Mesendoderm (in vitro differentiated cells): ENCODE measurements around the gene LAMA3.
"Not testable (repeated sequence)": the region's sequence is repeated elsewhere in the genome, so short reads cannot be mapped to it uniquely, and the experiment has no call there.

Source experiments
- DNase-seq: peaks from one replicate; pipeline ENCODE4 v3.0.0; 2013
- H2AK5ac ChIP-seq: 2 replicates; pipeline ENCODE4 v1.6.1; 2013; ENCODE audit warnings: low read length, inconsistent platforms
- H2BK120ac ChIP-seq: 2 replicates; pipeline ENCODE4 v1.6.1; 2013; ENCODE audit warnings: low read depth, mild to moderate bottlenecking, low read length, moderate library complexity, mixed read lengths
- H2BK15ac ChIP-seq: replicated peaks from 2 replicates; pipeline ENCODE4 v1.6.1; 2013; ENCODE audit warnings: low read depth, mild to moderate bottlenecking, moderate library complexity
- H2BK5ac ChIP-seq: 2 replicates; pipeline ENCODE4 v1.6.1; 2013; ENCODE audit warnings: low read length, inconsistent platforms
- H3K18ac ChIP-seq: 2 replicates; pipeline ENCODE4 v1.6.1; 2013; ENCODE audit warnings: mild to moderate bottlenecking, low read length, mixed read lengths
- H3K23ac ChIP-seq: one replicate; pipeline ENCODE4 v1.6.1; 2013; ENCODE audit warnings: low read length
- H3K27ac ChIP-seq: 2 replicates; pipeline ENCODE4 v1.5.1; 2013; ENCODE audit warnings: low read depth, mild to moderate bottlenecking, inconsistent platforms, low read length, moderate library complexity
- H3K27me3 ChIP-seq: 2 replicates; pipeline ENCODE4 v1.6.1; 2013; ENCODE audit warnings: low read length, control low read depth, mild to moderate bottlenecking, inconsistent platforms; ENCODE audit not compliant: insufficient read depth, poor library complexity
- H3K36me3 ChIP-seq: 2 replicates; pipeline ENCODE4 v1.6.1; 2013; ENCODE audit warnings: low read length, inconsistent platforms; ENCODE audit not compliant: control insufficient read depth, insufficient read depth
- H3K4ac ChIP-seq: one replicate; pipeline ENCODE4 v1.6.1; 2013; ENCODE audit warnings: low read depth, mild to moderate bottlenecking, low read length, moderate library complexity
- H3K4me1 ChIP-seq: 2 replicates; pipeline ENCODE4 v1.6.1; 2013; ENCODE audit warnings: low read depth, low read length, inconsistent platforms; ENCODE audit not compliant: control insufficient read depth
- H3K4me2 ChIP-seq: 2 replicates; pipeline ENCODE4 v1.6.1; 2013; ENCODE audit warnings: low read length
- H3K4me3 ChIP-seq: 2 replicates; pipeline ENCODE4 v1.5.1; 2013; ENCODE audit warnings: mild to moderate bottlenecking, low read length
- H3K56ac ChIP-seq: one replicate; pipeline ENCODE4 v1.6.1; 2013; ENCODE audit warnings: low read length
- H3K79me1 ChIP-seq: 2 replicates; pipeline ENCODE4 v1.6.1; 2013; ENCODE audit warnings: low read length, inconsistent platforms
- H3K79me2 ChIP-seq: 2 replicates; pipeline ENCODE4 v1.6.1; 2013; ENCODE audit warnings: mild to moderate bottlenecking, low read length; ENCODE audit not compliant: control insufficient read depth, insufficient read depth
- H3K9ac ChIP-seq: 2 replicates; pipeline ENCODE4 v1.6.1; 2013; ENCODE audit warnings: low read length, inconsistent platforms
- H4K5ac ChIP-seq: one replicate; pipeline ENCODE4 v1.6.1; 2013; ENCODE audit warnings: low read length
- H4K8ac ChIP-seq: one replicate; pipeline ENCODE4 v1.6.1; 2013; ENCODE audit warnings: low read depth, mild to moderate bottlenecking, control low read depth, low read length, moderate library complexity
- WGBS: extraction: QIAGEN DNeasy Blood & Tissue Kit; methylation state at CpG from one replicate; pipeline ENCODE4 v1.1.7; 2013; ENCODE audit warnings: low lambda C conversion rate, missing lambda C conversion rate; ENCODE audit not compliant: insufficient coverage; ENCODE audit errors: extremely low coverage; 5-methylcytosine and 5-hydroxymethylcytosine counted together

Gene LAMA3

GRCh38 chr18:23735021-23735464 is 45.8 kb downstream of the LAMA3 start:
- no peak overlapping the region for H3K4me2 ChIP-seq
- H3K4me1 ChIP-seq, result no peaks in the 10 kb centered on the region
- H3K36me3 ChIP-seq, result no peaks in the 10 kb centered on the region
- no peak overlapping the region for H3K4me3 ChIP-seq
- no peak overlapping the region for H3K9ac ChIP-seq
- H3K79me2 ChIP-seq, result no peaks in the 10 kb centered on the region
- H3K18ac ChIP-seq, result no peak overlapping the region
- no peak overlapping the region for H3K4ac ChIP-seq
- no peaks in the 10 kb centered on the region for H3K79me1 ChIP-seq
- no peak for DNase-seq
- H3K23ac ChIP-seq, result no peak overlapping the region
- no peaks in the 10 kb centered on the region for H3K27me3 ChIP-seq
- no peak overlapping the region for H3K27ac ChIP-seq
- no peak overlapping the region for H2BK5ac ChIP-seq
- no peak overlapping the region for H2AK5ac ChIP-seq
- no peak overlapping the region for H4K5ac ChIP-seq
- no peak overlapping the region for H4K8ac ChIP-seq
- no peak overlapping the region for H2BK120ac ChIP-seq
- H2BK15ac ChIP-seq, result no peak overlapping the region
- WGBS, result no CpG with 5 or more reads among the region's 6 CpGs
- H3K56ac ChIP-seq, result no peak overlapping the region

- Histone ChIP-seq H2BK120ac (no peak overlapping the region), H3K36me3 (no peaks in the 10 kb centered on the region), H3K27me3 (no peaks in the 10 kb centered on the region), H4K8ac (no peak overlapping the region), H3K4me1 (no peaks in the 10 kb centered on the region), H2AK5ac (no peak overlapping the region), H2BK15ac (no peak overlapping the region), H3K56ac (no peak overlapping the region), H3K79me2 (no peaks in the 10 kb centered on the region), H3K4me3 (no peak overlapping the region), H3K9ac (no peak overlapping the region), H3K23ac (no peak overlapping the region), H3K27ac (no peak overlapping the region), H3K4me2 (no peak overlapping the region), H3K79me1 (no peaks in the 10 kb centered on the region), H4K5ac (no peak overlapping the region), H3K18ac (no peak overlapping the region), H3K4ac (no peak overlapping the region), H2BK5ac (no peak overlapping the region)
- no CpG with 5 or more reads among the region's 9 CpGs for WGBS
- DNase-seq, result no peak
Measured at GRCh38 chr18:23737578-23737977, 48.3 kb downstream of the LAMA3 start.

GRCh38 chr18:23738151-23738550 is 48.9 kb downstream of the LAMA3 start:
- no peaks in the 10 kb centered on the region for H3K36me3 ChIP-seq
- no peak overlapping the region for H3K4me3 ChIP-seq
- H2BK15ac ChIP-seq, result no peak overlapping the region
- DNase-seq, result no peak
- no peak overlapping the region for H3K56ac ChIP-seq
- H3K79me2 ChIP-seq, result no peaks in the 10 kb centered on the region
- H2AK5ac ChIP-seq, result no peak overlapping the region
- H2BK120ac ChIP-seq, result no peak overlapping the region
- no peak overlapping the region for H4K8ac ChIP-seq
- WGBS, result no CpG with 5 or more reads among the region's 5 CpGs
- H3K4me1 ChIP-seq, result no peaks in the 10 kb centered on the region
- H3K4me2 ChIP-seq, result no peak overlapping the region
- no peak overlapping the region for H3K4ac ChIP-seq
- no peaks in the 10 kb centered on the region for H3K27me3 ChIP-seq
- no peak overlapping the region for H3K27ac ChIP-seq
- H2BK5ac ChIP-seq, result no peak overlapping the region
- no peak overlapping the region for H3K9ac ChIP-seq
- H4K5ac ChIP-seq, result no peak overlapping the region
- no peak overlapping the region for H3K18ac ChIP-seq
- H3K23ac ChIP-seq, result no peak overlapping the region
- no peaks in the 10 kb centered on the region for H3K79me1 ChIP-seq

- H3K4me2 ChIP-seq, result no peak overlapping the region
- no peak overlapping the region for H3K4me3 ChIP-seq
- H2AK5ac ChIP-seq, result no peak overlapping the region
- DNase-seq, result no peak
- no peak overlapping the region for H3K23ac ChIP-seq
- no peak overlapping the region for H3K27ac ChIP-seq
- H3K4ac ChIP-seq, result no peak overlapping the region
- no peaks in the 10 kb centered on the region for H3K27me3 ChIP-seq
- no peak overlapping the region for H3K9ac ChIP-seq
- H2BK120ac ChIP-seq, result no peak overlapping the region
- WGBS, result no CpG with 5 or more reads among the region's 5 CpGs
- H2BK15ac ChIP-seq, result no peak overlapping the region
- no peaks in the 10 kb centered on the region for H3K4me1 ChIP-seq
- no peaks in the 10 kb centered on the region for H3K79me1 ChIP-seq
- no peaks in the 10 kb centered on the region for H3K79me2 ChIP-seq
- H4K5ac ChIP-seq, result no peak overlapping the region
- H3K18ac ChIP-seq, result no peak overlapping the region
- no peak overlapping the region for H2BK5ac ChIP-seq
- H3K56ac ChIP-seq, result no peak overlapping the region
- H3K36me3 ChIP-seq, result no peaks in the 10 kb centered on the region
- H4K8ac ChIP-seq, result no peak overlapping the region
Measured at GRCh38 chr18:23738575-23738974, 49.3 kb downstream of the LAMA3 start.

GRCh38 chr18:23740105-23740830 is 51.0 kb downstream of the LAMA3 start:
- Histone ChIP-seq H3K27me3 (no peaks in the 10 kb centered on the region), H2BK120ac (no peak overlapping the region), H2AK5ac (no peak overlapping the region), H3K4ac (no peak overlapping the region), H3K27ac (no peak overlapping the region), H3K23ac (no peak overlapping the region), H3K9ac (no peak overlapping the region), H3K4me1 (no peaks in the 10 kb centered on the region), H3K56ac (no peak overlapping the region), H4K8ac (no peak overlapping the region), H3K36me3 (no peaks in the 10 kb centered on the region), H2BK15ac (no peak overlapping the region), H4K5ac (no peak overlapping the region), H2BK5ac (no peak overlapping the region), H3K79me1 (no peaks in the 10 kb centered on the region), H3K4me3 (no peak overlapping the region), H3K79me2 (no peaks in the 10 kb centered on the region), H3K4me2 (no peak overlapping the region), H3K18ac (no peak overlapping the region)
- DNase-seq, result no peak
- no CpG with 5 or more reads among the region's 4 CpGs for WGBS

- H2BK120ac ChIP-seq, H4K8ac ChIP-seq, H3K79me1 ChIP-seq, H3K4me2 ChIP-seq, DNase-seq, H3K18ac ChIP-seq, H3K27me3 ChIP-seq, H4K5ac ChIP-seq, H3K23ac ChIP-seq, H3K4ac ChIP-seq, H2AK5ac ChIP-seq, H3K9ac ChIP-seq, H3K4me1 ChIP-seq, H3K27ac ChIP-seq, H2BK15ac ChIP-seq, H3K56ac ChIP-seq, H3K36me3 ChIP-seq, H3K79me2 ChIP-seq, H3K4me3 ChIP-seq, H2BK5ac ChIP-seq: not testable (repeated sequence)
- no CpG with 5 or more reads among the region's 6 CpGs for WGBS
Measured at GRCh38 chr18:23741967-23742366, 52.7 kb downstream of the LAMA3 start.
